ENCODE data around the gene SPRR1B.

DNA sequence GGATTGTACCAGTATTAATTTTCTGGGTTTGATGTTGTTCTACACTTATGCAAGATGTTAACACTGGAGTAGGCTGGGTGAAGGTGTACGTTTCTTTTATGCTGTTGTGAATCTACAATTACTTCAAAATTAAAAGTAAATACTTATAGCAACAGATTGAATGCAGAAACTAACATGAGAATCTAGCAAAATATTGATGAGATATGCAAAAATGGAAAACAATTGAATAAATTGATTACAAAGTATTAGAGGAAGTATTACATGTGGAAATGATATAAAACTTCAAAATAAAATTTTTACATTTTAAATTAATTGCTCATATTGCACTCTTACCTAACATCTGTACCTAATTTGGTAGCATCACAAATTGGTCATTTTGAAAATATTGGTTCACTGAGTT lies 35.2 kb upstream of the SPRR1B start:
- TF ChIP-seq ZNF558 (CRISPR knock-in tag; IDR thresholded peaks at IDR 0.05; ENCODE audit: borderline replicate concordance) (no peak), CBFB (CRISPR knock-in tag; IDR thresholded peaks at IDR 0.05) (no peak), SMAD3 (CRISPR knock-in tag; IDR thresholded peaks at IDR 0.05) (no peak), ZNF644 (CRISPR knock-in tag; IDR thresholded peaks at IDR 0.05; ENCODE audit: low read depth) (no peak), EP300 (IDR thresholded peaks at IDR 0.05; ENCODE audit: low read depth in 2 of 2, low read length in 2 of 2) (no peak), EP300 (CRISPR knock-in tag; IDR thresholded peaks at IDR 0.05; ENCODE audit: borderline replicate concordance) (no peak), ZBTB38 (CRISPR knock-in tag; IDR thresholded peaks at IDR 0.05) (no peak)
- TF ChIP-seq, protein P1, sequence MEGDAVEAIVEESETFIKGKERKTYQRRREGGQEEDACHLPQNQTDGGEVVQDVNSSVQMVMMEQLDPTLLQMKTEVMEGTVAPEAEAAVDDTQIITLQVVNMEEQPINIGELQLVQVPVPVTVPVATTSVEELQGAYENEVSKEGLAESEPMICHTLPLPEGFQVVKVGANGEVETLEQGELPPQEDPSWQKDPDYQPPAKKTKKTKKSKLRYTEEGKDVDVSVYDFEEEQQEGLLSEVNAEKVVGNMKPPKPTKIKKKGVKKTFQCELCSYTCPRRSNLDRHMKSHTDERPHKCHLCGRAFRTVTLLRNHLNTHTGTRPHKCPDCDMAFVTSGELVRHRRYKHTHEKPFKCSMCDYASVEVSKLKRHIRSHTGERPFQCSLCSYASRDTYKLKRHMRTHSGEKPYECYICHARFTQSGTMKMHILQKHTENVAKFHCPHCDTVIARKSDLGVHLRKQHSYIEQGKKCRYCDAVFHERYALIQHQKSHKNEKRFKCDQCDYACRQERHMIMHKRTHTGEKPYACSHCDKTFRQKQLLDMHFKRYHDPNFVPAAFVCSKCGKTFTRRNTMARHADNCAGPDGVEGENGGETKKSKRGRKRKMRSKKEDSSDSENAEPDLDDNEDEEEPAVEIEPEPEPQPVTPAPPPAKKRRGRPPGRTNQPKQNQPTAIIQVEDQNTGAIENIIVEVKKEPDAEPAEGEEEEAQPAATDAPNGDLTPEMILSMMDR (CRISPR knock-in tag; IDR thresholded peaks at IDR 0.05) = no peak
- TF ChIP-seq, protein P2, sequence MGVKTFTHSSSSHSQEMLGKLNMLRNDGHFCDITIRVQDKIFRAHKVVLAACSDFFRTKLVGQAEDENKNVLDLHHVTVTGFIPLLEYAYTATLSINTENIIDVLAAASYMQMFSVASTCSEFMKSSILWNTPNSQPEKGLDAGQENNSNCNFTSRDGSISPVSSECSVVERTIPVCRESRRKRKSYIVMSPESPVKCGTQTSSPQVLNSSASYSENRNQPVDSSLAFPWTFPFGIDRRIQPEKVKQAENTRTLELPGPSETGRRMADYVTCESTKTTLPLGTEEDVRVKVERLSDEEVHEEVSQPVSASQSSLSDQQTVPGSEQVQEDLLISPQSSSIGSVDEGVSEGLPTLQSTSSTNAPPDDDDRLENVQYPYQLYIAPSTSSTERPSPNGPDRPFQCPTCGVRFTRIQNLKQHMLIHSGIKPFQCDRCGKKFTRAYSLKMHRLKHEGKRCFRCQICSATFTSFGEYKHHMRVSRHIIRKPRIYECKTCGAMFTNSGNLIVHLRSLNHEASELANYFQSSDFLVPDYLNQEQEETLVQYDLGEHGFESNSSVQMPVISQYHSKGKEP (CRISPR knock-in tag; IDR thresholded peaks at IDR 0.05) = no peak
- TF ChIP-seq, protein P3, sequence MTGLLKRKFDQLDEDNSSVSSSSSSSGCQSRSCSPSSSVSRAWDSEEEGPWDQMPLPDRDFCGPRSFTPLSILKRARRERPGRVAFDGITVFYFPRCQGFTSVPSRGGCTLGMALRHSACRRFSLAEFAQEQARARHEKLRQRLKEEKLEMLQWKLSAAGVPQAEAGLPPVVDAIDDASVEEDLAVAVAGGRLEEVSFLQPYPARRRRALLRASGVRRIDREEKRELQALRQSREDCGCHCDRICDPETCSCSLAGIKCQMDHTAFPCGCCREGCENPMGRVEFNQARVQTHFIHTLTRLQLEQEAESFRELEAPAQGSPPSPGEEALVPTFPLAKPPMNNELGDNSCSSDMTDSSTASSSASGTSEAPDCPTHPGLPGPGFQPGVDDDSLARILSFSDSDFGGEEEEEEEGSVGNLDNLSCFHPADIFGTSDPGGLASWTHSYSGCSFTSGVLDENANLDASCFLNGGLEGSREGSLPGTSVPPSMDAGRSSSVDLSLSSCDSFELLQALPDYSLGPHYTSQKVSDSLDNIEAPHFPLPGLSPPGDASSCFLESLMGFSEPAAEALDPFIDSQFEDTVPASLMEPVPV (CRISPR knock-in tag; IDR thresholded peaks at IDR 0.05) = no peak
